HG03565 (cell line): ENCODE data around the gene IQGAP3.

Experiments used
- ATAC-seq: cut with Tn5 transposase; IDR thresholded peaks from one replicate; pipeline ENCODE4 v1.9.1; 2021; ENCODE audit warnings: mild to moderate bottlenecking, moderate library complexity; ENCODE audit not compliant: unreplicated experiment

The IQGAP3 gene

GRCh38 chr1:156486421-156487344, 85.7 kb downstream of the IQGAP3 start:
- ATAC-seq = no peak

GRCh38 chr1:156485984-156486383, 86.4 kb downstream of the IQGAP3 start:
- no peak for ATAC-seq

- no peak for ATAC-seq
These were observed 87.8 kb downstream of the IQGAP3 start for GRCh38 chr1:156484480-156485058.

GRCh38 chr1:156483397-156483796, 89.0 kb downstream of the IQGAP3 start:
- no peak for ATAC-seq

- no peak for ATAC-seq
These were observed 90.1 kb downstream of the IQGAP3 start for GRCh38 chr1:156482276-156482675.

- no peak for ATAC-seq
These were observed 90.8 kb downstream of the IQGAP3 start for GRCh38 chr1:156481527-156481926.

GRCh38 chr1:156480411-156481192, 91.8 kb downstream of the IQGAP3 start:
- no peak for ATAC-seq

GRCh38 chr1:156480016-156480370, 92.4 kb downstream of the IQGAP3 start:
- no peak for ATAC-seq

- no peak for ATAC-seq
These were observed 93.0 kb downstream of the IQGAP3 start for GRCh38 chr1:156479093-156480015.

GRCh38 chr1:156478250-156478627, 94.1 kb downstream of the IQGAP3 start:
- no peak for ATAC-seq

GRCh38 chr1:156477526-156478249, 94.7 kb downstream of the IQGAP3 start:
- no peak for ATAC-seq

- ATAC-seq = no peak
These were observed 95.7 kb downstream of the IQGAP3 start for GRCh38 chr1:156476501-156477298.

GRCh38 chr1:156475568-156476500, 96.5 kb downstream of the IQGAP3 start:
- ATAC-seq = no peak
